Keratinocyte (primary cell): ENCODE results near the gene RTL1. TPM values are rescaled to one million over a fixed set of nuclear protein-coding genes. Genes with fewer than 3 reads are reported as not detected.

Source experiments
- DNase-seq: peaks from one replicate; pipeline ENCODE4 v3.0.0-alpha.2; 2011; ENCODE audit warnings: low read depth, missing footprints, low spot score
- FAIRE-seq: peaks from 2 replicates; lab custom pipeline; 2011; peaks lifted over from hg19 to GRCh38; lab: Jason Lieb, UNC
- H2AFZ ChIP-seq: 2 replicates; pipeline ENCODE4 v1.6.0; 2012; ENCODE audit warnings: low read length, control low read depth, inconsistent platforms; ENCODE audit not compliant: control insufficient read depth
- H3K27ac ChIP-seq: 2 replicates; pipeline ENCODE4 v1.5.1; 2011; ENCODE audit warnings: low read length; ENCODE audit not compliant: control insufficient read depth, insufficient read depth
- H3K27me3 ChIP-seq: 3 replicates; pipeline ENCODE4 v1.6.0; 2011; ENCODE audit warnings: low read length; ENCODE audit not compliant: control insufficient read depth, insufficient read depth; ENCODE audit errors: extremely low read depth
- H3K36me3 ChIP-seq, 2 experiments: 2 replicates in 1 of 2; 3 replicates in 1 of 2; pipeline ENCODE4 v1.5.1; 2011; ENCODE audit warnings: low read length in 2 of 2, mild to moderate bottlenecking in 1 of 2; ENCODE audit not compliant: control insufficient read depth in 2 of 2, insufficient read depth in 2 of 2; ENCODE audit errors: extremely low read depth in 1 of 2
- H3K4me1 ChIP-seq: 3 replicates; pipeline ENCODE4 v1.5.1; 2011; ENCODE audit warnings: low read length; ENCODE audit not compliant: control insufficient read depth, insufficient read depth; ENCODE audit errors: extremely low read depth
- H3K4me2 ChIP-seq: 3 replicates; pipeline ENCODE4 v1.6.0; 2011; ENCODE audit warnings: low read depth, low read length; ENCODE audit not compliant: control insufficient read depth, insufficient read depth; ENCODE audit errors: extremely low read depth
- H3K4me3 ChIP-seq, 3 experiments: fragments of 200-600 bp in 1 of 3; sonication (generic) in 1 of 3; 2 replicates in 2 of 3; 3 replicates in 1 of 3; pipeline ENCODE4 v1.5.1; 2011 to 2016; ENCODE audit warnings: low read length in 3 of 3, mild to moderate bottlenecking in 3 of 3, control low read depth in 2 of 3, inconsistent platforms in 1 of 3, low read depth in 1 of 3, mixed read lengths in 1 of 3, mixed run types in 1 of 3, moderate library complexity in 1 of 3; ENCODE audit not compliant: control insufficient read depth in 2 of 3, insufficient read depth in 2 of 3; ENCODE audit errors: extremely low read depth in 1 of 3
- H3K79me2 ChIP-seq: 2 replicates; pipeline ENCODE4 v1.6.0; 2012; ENCODE audit warnings: low read length; ENCODE audit not compliant: control insufficient read depth, insufficient read depth
- H3K9ac ChIP-seq: 3 replicates; pipeline ENCODE4 v1.6.0; 2011; ENCODE audit warnings: low read length; ENCODE audit not compliant: control insufficient read depth, insufficient read depth; ENCODE audit errors: extremely low read depth
- H3K9me1 ChIP-seq: 3 replicates; pipeline ENCODE4 v1.6.0; 2011; ENCODE audit warnings: low read length; ENCODE audit not compliant: control insufficient read depth, insufficient read depth; ENCODE audit errors: extremely low read depth
- H3K9me3 ChIP-seq: 2 replicates; pipeline ENCODE4 v1.5.1; 2012; ENCODE audit warnings: low read depth, low read length; ENCODE audit not compliant: control insufficient read depth
- H4K20me1 ChIP-seq: 3 replicates; pipeline ENCODE4 v1.6.0; 2011; ENCODE audit warnings: low read length; ENCODE audit not compliant: control insufficient read depth, insufficient read depth; ENCODE audit errors: extremely low read depth
- CTCF ChIP-seq, 3 experiments: IDR thresholded peaks in 1 of 3; conservative IDR thresholded peaks in 1 of 3; optimal IDR thresholded peaks in 1 of 3; 2 replicates in 2 of 3; 3 replicates in 1 of 3; pipeline versions ENCODE3 to v1.5.1; 2011; ENCODE audit warnings: low read length in 3 of 3, mild to moderate bottlenecking in 3 of 3, moderate library complexity in 2 of 3, control low read depth in 1 of 3, inconsistent platforms in 1 of 3; ENCODE audit not compliant: insufficient read depth in 2 of 3; ENCODE audit errors: extremely low read depth in 1 of 3
- EZH2 ChIP-seq: IDR thresholded peaks from one replicate; pipeline ENCODE4 v1.6.1; 2012; ENCODE audit warnings: inconsistent platforms, mild to moderate bottlenecking, low read length, moderate library complexity
- dilution Hi-C: fragments of 300-500 bp; cut with MboI; formaldehyde crosslinking; loops from one replicate; pipeline ENCODE4 v1.7.0; 2020; ENCODE audit warnings: low sequenced_read_pairs; ENCODE audit not compliant: extremely low pct_ligation_motif_present
- polyA plus RNA-seq, 5 experiments: library from polyadenylated mRNA; depleted of rRNA in 3 of 5; stranded (reverse) in 3 of 5; stranded (forward) in 1 of 5; unstranded in 1 of 5; fragments of >200 nt; gene quantifications; 1 replicate in 1 of 5; 2 replicates in 3 of 5; 3 replicates in 1 of 5; pipeline versions ENCODE4 v1.2.1 to v1.2.3, GENCODE V29; 2011 to 2012; ENCODE audit warnings: missing spikeins in 2 of 5, low read depth in 1 of 5, low replicate concordance in 1 of 5

RTL1 gene
- polyA plus RNA-seq, 1 donor (not counting 4 experiments of a cell fraction or from before 2014, with no cell fraction given): not detected

GRCh38 chr14:100866666-100867630 is 36.6 kb downstream of the RTL1 start:
- H3K27me3 ChIP-seq: no peaks in the 10 kb centered on the region
- no peak overlapping the region for H2AFZ ChIP-seq
- FAIRE-seq: no peak
- no peak overlapping the region for H3K4me2 ChIP-seq
- no peak for DNase-seq
- H3K4me3 ChIP-seq: no peak overlapping the region
- dilution Hi-C loops: no loop called here
- no peaks in the 10 kb centered on the region for H3K9me1 ChIP-seq
- no peak overlapping the region for H3K9ac ChIP-seq
- TF ChIP-seq CTCF (optimal IDR thresholded peaks at IDR 0.05 in 1 of 3, IDR thresholded peaks at IDR 0.05 in 1 of 3, conservative IDR thresholded peaks at IDR 0.05 in 1 of 3; ENCODE audit: extremely low read depth in 1 of 3, insufficient read depth in 2 of 3, low read length in 3 of 3): no peak
- TF ChIP-seq EZH2: no peak
- H4K20me1 ChIP-seq: no peaks in the 10 kb centered on the region
- H3K27ac ChIP-seq: no peak overlapping the region
- H3K36me3 ChIP-seq: no peaks in the 10 kb centered on the region
- H3K9me3 ChIP-seq: no peaks in the 10 kb centered on the region
- H3K79me2 ChIP-seq: no peaks in the 10 kb centered on the region
- no peaks in the 10 kb centered on the region for H3K4me1 ChIP-seq

- Histone ChIP-seq H3K4me3 (no peak overlapping the region), H3K4me1 (no peaks in the 10 kb centered on the region), H3K27me3 (no peaks in the 10 kb centered on the region), H2AFZ (no peak overlapping the region), H3K27ac (no peak overlapping the region), H3K36me3 (no peaks in the 10 kb centered on the region), H3K9me3 (no peaks in the 10 kb centered on the region), H3K4me2 (no peak overlapping the region), H3K9me1 (no peaks in the 10 kb centered on the region), H4K20me1 (no peaks in the 10 kb centered on the region), H3K9ac (no peak overlapping the region), H3K79me2 (no peaks in the 10 kb centered on the region)
- no peak for TF ChIP-seq EZH2
- TF ChIP-seq CTCF (optimal IDR thresholded peaks at IDR 0.05 in 1 of 3, IDR thresholded peaks at IDR 0.05 in 1 of 3, conservative IDR thresholded peaks at IDR 0.05 in 1 of 3; ENCODE audit: extremely low read depth in 1 of 3, insufficient read depth in 2 of 3, low read length in 3 of 3): no peak
- FAIRE-seq (no peak), DNase-seq (no peak)
- dilution Hi-C loops: no loop called here
Measured at GRCh38 chr14:100865682-100866591, 37.6 kb downstream of the RTL1 start.
